WTC11 (cell line): ENCODE results near the gene EIF4G2. TPM values are rescaled to one million over a fixed set of nuclear protein-coding genes. Genes with fewer than 3 reads are reported as not detected.

Experiments used
- ATAC-seq: fragments of 200-7000 bp; cut with Tn5 transposase; 2 replicates; pipeline ENCODE4 v1.10.0; 2021; ENCODE audit warnings: mild to moderate bottlenecking, moderate library complexity
- CTCF ChIA-PET: fragments of 300-600 bp; sonication (Branson Sonifier 250); formaldehyde crosslinking; loops from one replicate; lab custom pipeline; 2021; ENCODE audit warnings: antibody characterized with exemption; lab: Charles Lee
- POLR2A ChIA-PET: fragments of 350-600 bp; sonication (Branson Sonifier 250); formaldehyde crosslinking; loops from one replicate; lab custom pipeline; 2021; ENCODE audit warnings: antibody characterized with exemption; lab: Charles Lee
- DNase-seq: peaks from one replicate; pipeline ENCODE4 v3.0.0; 2021; ENCODE audit warnings: low spot score
- H3K27ac Mint-ChIP-seq: 2 replicates; pipeline ENCODE4 v1.8.0; 2021; ENCODE audit warnings: mixed read lengths
- H3K27me3 Mint-ChIP-seq: 2 replicates; pipeline ENCODE4 v1.8.0; 2021; ENCODE audit warnings: low read depth, mild to moderate bottlenecking, moderate library complexity, mixed read lengths
- H3K36me3 Mint-ChIP-seq: 2 replicates; pipeline ENCODE4 v1.8.0; 2021; ENCODE audit warnings: mixed read lengths
- H3K4me1 Mint-ChIP-seq: 2 replicates; pipeline ENCODE4 v1.8.0; 2022; ENCODE audit warnings: mixed read lengths
- H3K4me3 Mint-ChIP-seq: 2 replicates; pipeline ENCODE4 v1.8.0; 2021; ENCODE audit warnings: mild to moderate bottlenecking, moderate library complexity, mixed read lengths
- H3K9me3 Mint-ChIP-seq: 2 replicates; pipeline ENCODE4 v1.8.0; 2021; ENCODE audit warnings: mixed read lengths
- AFF4 ChIP-seq: sonication (generic); formaldehyde crosslinking; IDR thresholded peaks from 2 replicates; pipeline ENCODE4 v1.8.1; 2023; ENCODE audit warnings: mild to moderate bottlenecking, missing genetic modification reagents, borderline replicate concordance
- AR ChIP-seq: fragments of 250-450 bp; sonication (Bioruptor Pico); IDR thresholded peaks from 2 replicates; pipeline ENCODE4 v1.9.0; 2021; ENCODE audit warnings: mild to moderate bottlenecking
- ATF1 ChIP-seq: sonication (generic); formaldehyde crosslinking; IDR thresholded peaks from 2 replicates; pipeline ENCODE4 v1.8.1; 2023; ENCODE audit warnings: mild to moderate bottlenecking, moderate library complexity, missing genetic modification reagents
- CBFB ChIP-seq: sonication (generic); formaldehyde crosslinking; IDR thresholded peaks from 2 replicates; pipeline ENCODE4 v1.8.1; 2022; ENCODE audit warnings: mild to moderate bottlenecking, low read depth, missing genetic modification reagents
- CREB1 ChIP-seq: sonication (generic); formaldehyde crosslinking; IDR thresholded peaks from 2 replicates; pipeline ENCODE4 v1.8.0; 2023; ENCODE audit warnings: mild to moderate bottlenecking, missing genetic modification reagents
- E2F1 ChIP-seq: sonication (generic); formaldehyde crosslinking; IDR thresholded peaks from 2 replicates; pipeline ENCODE4 v1.8.0; 2022; ENCODE audit warnings: mild to moderate bottlenecking, missing genetic modification reagents
- E2F5 ChIP-seq: sonication (generic); formaldehyde crosslinking; IDR thresholded peaks from 2 replicates; pipeline ENCODE4 v1.8.1; 2022; ENCODE audit warnings: mild to moderate bottlenecking, moderate library complexity, missing genetic modification reagents
- ESRRA ChIP-seq: sonication (generic); formaldehyde crosslinking; IDR thresholded peaks from 2 replicates; pipeline ENCODE4 v1.8.1; 2022; ENCODE audit warnings: mild to moderate bottlenecking, missing genetic modification reagents, borderline replicate concordance
- FOXP4 ChIP-seq: sonication (generic); formaldehyde crosslinking; IDR thresholded peaks from 2 replicates; pipeline ENCODE4 v1.8.0; 2022; ENCODE audit warnings: mild to moderate bottlenecking, missing genetic modification reagents
- GTF2I ChIP-seq: fragments of 250-450 bp; sonication (Bioruptor Pico); conservative IDR thresholded peaks from 2 replicates; pipeline ENCODE4 v1.4.0; 2021; ENCODE audit warnings: mild to moderate bottlenecking
- IRF2 ChIP-seq: sonication (generic); formaldehyde crosslinking; IDR thresholded peaks from 2 replicates; pipeline ENCODE4 v1.8.0; 2022; ENCODE audit warnings: low read depth, missing genetic modification reagents, borderline replicate concordance
- JUN ChIP-seq: sonication (generic); formaldehyde crosslinking; IDR thresholded peaks from 2 replicates; pipeline ENCODE4 v1.8.0; 2023; ENCODE audit warnings: mild to moderate bottlenecking, missing genetic modification reagents
- KAT7 ChIP-seq: sonication (generic); formaldehyde crosslinking; IDR thresholded peaks from 2 replicates; pipeline ENCODE4 v1.8.1; 2023; ENCODE audit warnings: missing genetic modification reagents, mild to moderate bottlenecking, borderline replicate concordance
- MAX ChIP-seq: sonication (generic); formaldehyde crosslinking; IDR thresholded peaks from 2 replicates; pipeline ENCODE4 v1.8.0; 2022; ENCODE audit warnings: mild to moderate bottlenecking, missing genetic modification reagents
- MLX ChIP-seq: sonication (generic); formaldehyde crosslinking; IDR thresholded peaks from 2 replicates; pipeline ENCODE4 v1.8.1; 2023; ENCODE audit warnings: mild to moderate bottlenecking, missing genetic modification reagents, moderate library complexity
- MYBL2 ChIP-seq: sonication (generic); formaldehyde crosslinking; IDR thresholded peaks from 2 replicates; pipeline ENCODE4 v1.8.1; 2023; ENCODE audit warnings: mild to moderate bottlenecking, moderate library complexity, missing genetic modification reagents
- SP1 ChIP-seq: sonication (generic); formaldehyde crosslinking; conservative IDR thresholded peaks from 2 replicates; pipeline ENCODE4 v1.8.1; 2022; ENCODE audit warnings: missing genetic modification reagents
- TEAD1 ChIP-seq: sonication (generic); formaldehyde crosslinking; IDR thresholded peaks from 2 replicates; pipeline ENCODE4 v1.8.0; 2022; ENCODE audit warnings: mild to moderate bottlenecking, missing genetic modification reagents
- ZNF121 ChIP-seq: sonication (generic); formaldehyde crosslinking; IDR thresholded peaks from 2 replicates; pipeline ENCODE4 v1.8.0; 2023; ENCODE audit warnings: missing genetic modification reagents
- ZNF138 ChIP-seq: sonication (generic); formaldehyde crosslinking; conservative IDR thresholded peaks from 2 replicates; pipeline ENCODE4 v1.8.1; 2022; ENCODE audit warnings: mild to moderate bottlenecking, moderate library complexity, missing genetic modification reagents
- ZNF512 ChIP-seq: sonication (generic); formaldehyde crosslinking; IDR thresholded peaks from 2 replicates; pipeline ENCODE4 v1.8.1; 2022; ENCODE audit warnings: missing genetic modification reagents, borderline replicate concordance
- total RNA-seq: library from RNA; stranded (reverse); gene quantifications from 3 replicates; pipeline ENCODE4 v1.2.3, GENCODE V29; 2021

The EIF4G2 gene
- total RNA-seq, 1 experiment from 2014 or later, result 906 TPM

- Mint-ChIP-seq H3K36me3 (no peaks in the 10 kb centered on the region), H3K27me3 (no peaks in the 10 kb centered on the region), H3K4me3 (no peak overlapping the region), H3K27ac (no peak overlapping the region), H3K9me3 (no peaks in the 10 kb centered on the region), H3K4me1 (no peaks in the 10 kb centered on the region)
- DNase-seq (no peak), ATAC-seq (no peak)
- POLR2A ChIA-PET, result no interaction called here
- CTCF ChIA-PET, result no interaction called here
- TF ChIP-seq JUN (CRISPR knock-in tag) (no peak), SP1 (CRISPR knock-in tag) (no peak), ESRRA (CRISPR knock-in tag) (no peak), ZNF138 (CRISPR knock-in tag) (no peak), AR (no peak), CREB1 (CRISPR knock-in tag) (no peak), MYBL2 (no peak)
Observed at GRCh38 chr11:10818594-10818993, 9.9 kb upstream of the EIF4G2 start.

- POLR2A ChIA-PET, result interaction anchor here (1.1 kb wide), 1 partner anchor 44 kb away, joined by 3 read pairs; the partner anchor contains the start of gene ZBED5
Observed at GRCh38 chr11:10813945-10814344, 5.2 kb upstream of the EIF4G2 start.

More at GRCh38 chr11:10813945-10814344, 5.2 kb upstream of the EIF4G2 start:
- Mint-ChIP-seq H3K36me3 (no peaks in the 10 kb centered on the region), H3K27ac (no peak overlapping the region), H3K27me3 (no peaks in the 10 kb centered on the region)
- TF ChIP-seq AFF4 (no peak), TEAD1 (no peak), KAT7 (no peak), MAX (CRISPR knock-in tag) (no peak), IRF2 (CRISPR knock-in tag) (no peak), ESRRA (CRISPR knock-in tag) (no peak), E2F5 (no peak), CBFB (no peak), ZNF121 (no peak), ZNF512 (CRISPR knock-in tag) (no peak), E2F1 (CRISPR knock-in tag) (no peak), ATF1 (CRISPR knock-in tag) (no peak), FOXP4 (no peak), MLX (CRISPR knock-in tag) (no peak), GTF2I (no peak)
- TF ChIP-seq, all 79 proteins: peak for 0
- CTCF ChIA-PET, result no interaction called here
- Mint-ChIP-seq H3K4me3 (no peak overlapping the region), H3K4me1 (peaks cover 10% of the 10 kb centered on the region), H3K9me3 (no peaks in the 10 kb centered on the region)
- DNase-seq (no peak), ATAC-seq (no peak)
